Dermis blood vessel endothelial cell (primary cell): ENCODE data around the gene FAM193A. TPM values are rescaled to one million over a fixed set of nuclear protein-coding genes. Genes with fewer than 3 reads are reported as not detected.
"Not testable (repeated sequence)": the region's sequence is repeated elsewhere in the genome, so short reads cannot be mapped to it uniquely, and the experiment has no call there.

Source experiments
- DNase-seq: peaks from one replicate; pipeline ENCODE4 v3.0.0; 2010
- total RNA-seq: library from RNA; depleted of rRNA; stranded (reverse); fragments of >200 nt; gene quantifications from 2 replicates; pipeline ENCODE4 v1.2.3, GENCODE V29; 2014

FAM193A gene
- total RNA-seq, 1 donor from 2014 or later, result 12.4 TPM

- DNase-seq, result no peak
Observed at GRCh38 chr4:2615821-2616220, 79.4 kb downstream of the FAM193A start.

DNA sequence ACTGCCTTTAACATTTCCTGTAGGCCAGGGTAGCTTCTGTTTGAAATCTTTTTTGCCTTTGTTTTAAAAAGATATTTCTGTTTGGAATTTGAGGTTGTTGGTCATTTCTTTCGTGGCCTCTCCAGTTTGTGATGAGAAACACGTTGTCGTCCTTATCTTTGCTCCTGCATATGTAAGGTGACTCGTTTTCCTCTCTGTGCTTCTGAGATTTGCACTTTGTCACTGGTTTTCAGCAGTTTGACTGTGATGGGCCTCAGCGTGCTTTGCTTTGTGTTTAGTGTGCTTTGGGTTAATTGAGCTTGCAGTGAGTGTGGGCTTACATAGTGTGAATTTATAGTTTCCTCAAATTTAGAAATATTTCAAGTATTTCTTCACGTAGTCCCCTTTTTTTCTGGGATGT, 81.5 kb downstream of the FAM193A start:
- DNase-seq, result peak; percentile 32

DNA sequence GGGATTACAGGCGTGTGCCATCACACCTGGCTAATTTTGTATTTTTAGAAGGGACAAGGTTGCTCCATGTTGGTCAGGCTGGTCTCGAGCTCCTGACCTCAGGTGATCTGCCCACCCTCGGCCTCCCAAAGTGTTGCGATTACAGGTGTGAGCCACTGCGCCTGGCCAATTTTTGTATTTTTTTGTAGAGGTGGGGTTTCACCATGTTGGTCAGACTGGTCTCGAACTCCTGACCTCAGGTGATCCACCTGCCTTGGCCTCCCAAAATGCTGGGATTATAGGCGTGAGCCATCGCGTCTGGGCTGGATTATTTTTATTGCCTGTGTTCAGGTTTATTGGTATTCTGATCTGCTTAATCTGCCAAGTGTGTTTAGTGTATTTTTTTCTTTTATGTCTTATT, 82.3 kb downstream of the FAM193A start:
- not testable (repeated sequence) for DNase-seq

DNA sequence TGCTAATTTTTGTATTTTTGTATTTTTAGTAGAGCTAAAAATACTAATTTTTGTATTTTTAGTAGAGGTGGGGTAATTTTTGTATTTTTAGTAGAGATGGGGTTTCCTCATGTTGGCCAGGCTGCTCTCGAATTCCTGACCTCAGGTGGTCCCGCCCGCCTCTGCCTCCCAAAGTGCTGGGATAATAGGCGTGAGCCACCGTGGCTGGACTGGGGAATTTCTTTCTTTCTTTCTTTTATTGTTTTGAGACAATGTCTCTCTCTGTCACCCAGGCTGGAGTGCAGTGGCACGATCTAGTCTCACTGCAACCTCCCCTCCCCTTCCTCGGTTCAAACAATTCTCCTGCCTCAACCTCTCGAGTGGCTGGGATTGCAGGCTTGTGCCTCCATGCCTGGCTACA, 83.0 kb downstream of the FAM193A start:
- no peak for DNase-seq

DNA sequence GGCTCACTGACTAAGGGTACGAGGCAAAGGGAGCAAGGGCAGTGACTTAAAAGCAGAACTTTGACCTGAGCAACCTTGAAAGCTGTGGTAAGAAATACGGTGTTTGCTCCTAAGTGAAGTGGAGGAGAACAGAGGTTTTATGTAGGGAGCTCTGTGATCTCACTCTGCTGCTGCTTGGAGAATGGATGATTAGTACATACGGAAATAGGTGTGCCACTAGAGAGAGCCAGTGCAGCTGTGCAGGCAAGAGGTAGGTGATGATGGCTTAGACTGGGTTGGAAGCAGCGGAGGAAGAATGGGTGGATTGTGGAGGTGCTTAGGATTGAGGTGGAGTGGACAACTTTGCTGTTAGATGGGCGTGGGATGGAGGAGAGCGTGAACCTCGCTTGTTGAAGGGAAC, 85.0 kb downstream of the FAM193A start:
- DNase-seq, result no peak

DNA sequence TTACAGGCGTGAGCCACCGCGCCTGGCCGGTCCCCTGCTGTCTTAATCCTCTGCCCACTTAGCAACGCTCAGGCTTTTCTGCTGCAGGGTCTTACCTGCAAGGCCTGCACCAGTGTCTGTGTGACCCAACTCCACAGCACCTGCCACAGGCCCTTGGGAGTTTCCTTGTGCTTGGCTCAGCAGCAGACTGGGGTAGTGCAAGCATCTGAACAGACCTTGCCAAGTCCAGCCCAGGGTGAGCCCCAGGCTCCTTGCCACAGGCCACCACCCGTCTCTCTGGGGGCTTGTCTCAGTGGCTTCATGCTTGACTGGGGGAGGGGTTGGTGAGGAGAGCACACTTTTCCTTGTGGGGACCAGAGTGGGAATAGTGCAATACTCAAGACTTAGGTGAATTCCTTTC, 87.0 kb downstream of the FAM193A start:
- no peak for DNase-seq

- no peak for DNase-seq
Observed at GRCh38 chr4:2624782-2625530, 88.5 kb downstream of the FAM193A start.

DNA sequence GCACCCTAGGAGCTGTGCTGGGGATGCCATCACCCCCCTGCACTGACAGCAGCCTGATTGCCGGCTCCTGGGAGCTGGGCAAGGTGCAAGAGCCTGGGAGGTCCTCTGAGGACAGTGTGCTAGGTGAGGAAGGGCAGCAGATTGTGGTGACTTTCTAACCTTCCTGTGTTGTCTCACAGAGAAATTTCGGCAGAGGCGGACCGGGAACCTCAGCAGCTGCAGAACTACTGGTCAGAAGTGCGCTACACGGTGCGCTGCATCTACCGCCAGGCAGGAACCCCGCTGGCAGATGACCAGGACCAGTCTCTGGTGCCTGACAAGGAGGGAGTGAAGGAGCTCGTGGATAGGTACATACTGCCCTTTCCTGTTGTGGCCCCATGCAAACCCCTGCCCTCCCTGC, 89.8 kb downstream of the FAM193A start:
- DNase-seq, result no peak

GRCh38 chr4:2630556-2631273, 94.3 kb downstream of the FAM193A start:
- no peak for DNase-seq

- no peak for DNase-seq
Observed at GRCh38 chr4:2634014-2634413, 97.6 kb downstream of the FAM193A start.

GRCh38 chr4:2636331-2636730, 99.9 kb downstream of the FAM193A start:
- DNase-seq, result no peak

DNA sequence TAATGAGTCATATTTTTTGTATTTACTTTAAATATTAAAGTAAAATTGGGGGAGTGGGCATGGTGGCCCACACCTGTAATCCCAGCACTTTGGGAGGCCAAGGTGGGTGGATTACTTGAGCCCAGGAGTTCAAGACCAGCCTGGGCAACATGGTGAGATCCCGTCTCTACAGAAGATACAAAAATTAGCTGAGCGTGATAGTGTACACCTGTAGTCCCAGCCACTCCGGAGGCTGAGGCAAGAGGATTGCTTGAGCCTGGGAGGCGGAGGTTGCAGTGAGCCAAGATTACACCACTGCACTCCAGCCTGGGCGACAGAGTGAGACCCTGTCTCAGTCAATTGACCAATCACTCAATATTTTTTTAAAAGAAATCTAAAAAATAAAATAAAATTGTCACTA, 100.5 kb downstream of the FAM193A start:
- not testable (repeated sequence) for DNase-seq

- DNase-seq, result no peak
Observed at GRCh38 chr4:2637956-2638552, 101.6 kb downstream of the FAM193A start.

DNA sequence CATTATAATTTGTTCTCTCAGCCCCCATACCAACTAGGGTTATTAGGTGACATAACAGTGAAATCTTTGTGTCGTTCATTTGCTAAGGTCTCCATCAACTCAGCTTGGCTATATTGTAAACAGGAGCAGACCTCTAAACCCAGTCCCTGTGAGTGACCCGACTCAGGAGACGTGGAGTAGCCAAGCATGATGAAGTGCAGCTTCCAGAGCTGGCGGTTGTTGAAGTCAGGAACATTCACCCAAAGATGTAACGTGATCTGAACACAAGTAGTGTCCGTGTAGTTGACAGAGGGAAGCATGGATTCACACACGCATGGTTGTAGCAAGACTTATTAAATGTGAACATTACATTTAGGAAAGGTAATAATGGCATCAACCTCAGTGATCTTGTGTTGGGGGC, 102.3 kb downstream of the FAM193A start:
- no peak for DNase-seq

GRCh38 chr4:2642968-2643367, 106.5 kb downstream of the FAM193A start:
- no peak for DNase-seq

- DNase-seq, result no peak
Observed at GRCh38 chr4:2643555-2643954, 107.1 kb downstream of the FAM193A start.

- no peak for DNase-seq
Observed at GRCh38 chr4:2646396-2647149, 110.1 kb downstream of the FAM193A start.

GRCh38 chr4:2647403-2648158, 111.1 kb downstream of the FAM193A start:
- no peak for DNase-seq

- DNase-seq, result no peak
Observed at GRCh38 chr4:2648159-2648814, 111.8 kb downstream of the FAM193A start.

DNA sequence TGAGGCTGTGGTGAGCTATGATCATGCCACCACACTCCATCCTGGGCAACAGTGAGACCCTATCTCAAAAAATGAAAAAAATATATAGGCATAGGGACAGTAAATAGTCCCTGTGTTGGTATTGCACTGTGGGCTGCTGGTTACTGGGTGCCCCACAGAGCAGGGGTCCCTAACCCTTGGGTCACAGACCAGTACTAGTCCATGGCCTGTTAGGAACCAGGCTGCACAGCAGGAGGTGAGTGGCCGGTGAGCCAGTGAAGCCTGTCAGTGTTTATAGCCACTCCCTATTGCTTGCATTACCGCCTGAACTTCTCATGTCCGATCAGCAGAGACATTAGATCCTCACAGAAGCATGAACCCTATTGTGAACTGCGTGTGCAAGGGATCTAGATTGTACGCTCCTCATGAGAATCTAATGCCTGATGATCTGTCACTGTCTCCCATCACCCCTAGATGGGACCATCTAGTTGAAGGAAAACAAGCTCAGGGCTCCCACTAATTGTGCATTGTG, 113.2 kb downstream of the FAM193A start:
- no peak for DNase-seq

DNA sequence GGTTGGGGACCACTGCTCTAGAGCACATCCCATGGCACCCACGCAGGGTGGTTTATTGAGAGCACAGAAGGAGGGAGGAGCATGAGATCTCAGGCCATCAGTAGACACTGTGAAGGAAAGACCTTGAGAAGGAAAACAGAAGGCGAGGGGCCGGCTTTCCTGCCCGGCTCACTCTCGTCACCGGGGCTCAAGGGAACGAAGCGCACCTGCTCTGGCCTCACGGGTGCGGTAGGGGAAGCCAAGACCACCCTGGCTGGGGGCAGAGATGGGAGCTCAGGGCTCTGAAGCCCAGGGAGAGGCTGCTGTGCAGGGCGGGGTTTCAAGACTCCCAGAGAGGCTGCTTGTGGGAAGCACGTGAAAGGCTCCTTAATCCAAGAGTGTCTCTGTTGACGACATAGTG, 113.8 kb downstream of the FAM193A start:
- no peak for DNase-seq

- DNase-seq, result no peak
Observed at GRCh38 chr4:2651546-2651945, 115.1 kb downstream of the FAM193A start.
